Hepatocyte (in vitro differentiated cells): Measurements from ENCODE around the gene CRELD2.

Source experiments
- CTCF ChIP-seq: fragments of 200-600 bp; sonication (generic); IDR thresholded peaks from 2 replicates; pipeline ENCODE4 v1.5.1; 2016; ENCODE audit warnings: antibody characterized with exemption, mild to moderate bottlenecking; ENCODE audit not compliant: poor library complexity
- EZH2 ChIP-seq: fragments of 200-600 bp; sonication (generic); IDR thresholded peaks from 2 replicates; pipeline ENCODE4 v1.6.1; 2016; ENCODE audit warnings: antibody characterized with exemption, mild to moderate bottlenecking, borderline replicate concordance
- EZH2phosphoT487 ChIP-seq: fragments of 200-600 bp; sonication (generic); IDR thresholded peaks from one replicate; pipeline ENCODE4 v1.6.1; 2018; ENCODE audit warnings: antibody characterized with exemption, mild to moderate bottlenecking, low read depth, moderate library complexity; ENCODE audit not compliant: unreplicated experiment, severe bottlenecking

- TF ChIP-seq CTCF: no peak
- TF ChIP-seq EZH2phosphoT487: no peak
- TF ChIP-seq EZH2: no peak
Measured at GRCh38 chr22:49966774-49967705, 48.6 kb downstream of the CRELD2 start.
